ENCODE measurements around the gene EGFR.

Gene EGFR

GRCh38 chr7:55198634-55199392, 180.0 kb downstream of the EGFR start:
- DNase-seq: no peak

GRCh38 chr7:55199418-55199817, 180.6 kb downstream of the EGFR start:
- DNase-seq: no peak

- no peak for DNase-seq
Measured at GRCh38 chr7:55200441-55200840, 181.6 kb downstream of the EGFR start.

GRCh38 chr7:55202150-55202913, 183.5 kb downstream of the EGFR start:
- DNase-seq: no peak

GRCh38 chr7:55203300-55203699, 184.5 kb downstream of the EGFR start:
- no peak for DNase-seq

GRCh38 chr7:55205124-55205955, 186.5 kb downstream of the EGFR start:
- no peak for DNase-seq

GRCh38 chr7:55206235-55207029, 187.6 kb downstream of the EGFR start:
- no peak for DNase-seq

GRCh38 chr7:55207436-55208125, 188.8 kb downstream of the EGFR start:
- DNase-seq: no peak

GRCh38 chr7:55209366-55209765, 190.5 kb downstream of the EGFR start:
- no peak for DNase-seq

- DNase-seq: no peak
Measured at GRCh38 chr7:55210176-55210575, 191.4 kb downstream of the EGFR start.

GRCh38 chr7:55210716-55211115, 191.9 kb downstream of the EGFR start:
- DNase-seq: no peak

GRCh38 chr7:55211726-55212125, 192.9 kb downstream of the EGFR start:
- no peak for DNase-seq

GRCh38 chr7:55212176-55212575, 193.4 kb downstream of the EGFR start:
- DNase-seq: no peak

- no peak for DNase-seq
Measured at GRCh38 chr7:55212838-55213237, 194.0 kb downstream of the EGFR start.

- DNase-seq: no peak
Measured at GRCh38 chr7:55214707-55215106, 195.9 kb downstream of the EGFR start.

GRCh38 chr7:55223023-55223422, 204.2 kb downstream of the EGFR start:
- DNase-seq: no peak

GRCh38 chr7:55224111-55224510, 205.3 kb downstream of the EGFR start:
- DNase-seq: no peak

GRCh38 chr7:55224810-55225209, 206.0 kb downstream of the EGFR start:
- no peak for DNase-seq

- no peak for DNase-seq
Measured at GRCh38 chr7:55230014-55230413, 211.2 kb downstream of the EGFR start.

GRCh38 chr7:55231736-55232280, 213.0 kb downstream of the EGFR start:
- DNase-seq: no peak

GRCh38 chr7:55233001-55233400, 214.2 kb downstream of the EGFR start:
- DNase-seq: no peak

- DNase-seq: no peak
Measured at GRCh38 chr7:55234408-55234807, 215.6 kb downstream of the EGFR start.

Measured in Kasumi-1 (cell line).